Measurements from ENCODE around the gene PLA2G4A. TPM values are rescaled to one million over a fixed set of nuclear protein-coding genes. Genes with fewer than 3 reads are reported as not detected.

PLA2G4A gene
- total RNA-seq, 2 donors from 2014 or later, result 5.8 to 8.2 TPM

- H3K27me3 ChIP-seq, result no peaks in the 10 kb centered on the region
- TF ChIP-seq CTCF (IDR thresholded peaks at IDR 0.05), result no peak
- no peaks in the 10 kb centered on the region for H3K36me3 ChIP-seq
- no peak for DNase-seq (ENCODE audit: low spot score)
- H3K4me3 ChIP-seq, result no peak overlapping the region
- no peaks in the 10 kb centered on the region for H3K9me3 ChIP-seq
- no peak overlapping the region for H3K27ac ChIP-seq
- H3K4me1 ChIP-seq, result no peaks in the 10 kb centered on the region
Observed at GRCh38 chr1:186864296-186864695, 35.5 kb downstream of the PLA2G4A start.

- no peaks in the 10 kb centered on the region for H3K36me3 ChIP-seq
- no peak overlapping the region for H3K27ac ChIP-seq
- no peaks in the 10 kb centered on the region for H3K4me1 ChIP-seq
- no peaks in the 10 kb centered on the region for H3K9me3 ChIP-seq
- no peak overlapping the region for H3K4me3 ChIP-seq
- DNase-seq (ENCODE audit: low spot score), result no peak
- H3K27me3 ChIP-seq, result no peaks in the 10 kb centered on the region
- TF ChIP-seq CTCF (IDR thresholded peaks at IDR 0.05), result no peak
Observed at GRCh38 chr1:186865253-186865652, 36.5 kb downstream of the PLA2G4A start.

GRCh38 chr1:186865857-186866256, 37.1 kb downstream of the PLA2G4A start:
- H3K36me3 ChIP-seq, result no peaks in the 10 kb centered on the region
- H3K9me3 ChIP-seq, result no peaks in the 10 kb centered on the region
- no peaks in the 10 kb centered on the region for H3K27me3 ChIP-seq
- H3K4me3 ChIP-seq, result no peak overlapping the region
- no peak for DNase-seq (ENCODE audit: low spot score)
- H3K4me1 ChIP-seq, result no peaks in the 10 kb centered on the region
- no peak for TF ChIP-seq CTCF (IDR thresholded peaks at IDR 0.05)
- no peak overlapping the region for H3K27ac ChIP-seq

- no peaks in the 10 kb centered on the region for H3K27me3 ChIP-seq
Observed at GRCh38 chr1:186869526-186870228, 40.9 kb downstream of the PLA2G4A start.

GRCh38 chr1:186871784-186872183, 43.0 kb downstream of the PLA2G4A start:
- Histone ChIP-seq H3K36me3 (no peaks in the 10 kb centered on the region), H3K27ac (no peak overlapping the region), H3K27me3 (no peaks in the 10 kb centered on the region), H3K4me3 (no peak overlapping the region), H3K4me1 (no peaks in the 10 kb centered on the region), H3K9me3 (no peaks in the 10 kb centered on the region)
- TF ChIP-seq CTCF (IDR thresholded peaks at IDR 0.05), result no peak
- no peak for DNase-seq (ENCODE audit: low spot score)

More at GRCh38 chr1:186869526-186870228, 40.9 kb downstream of the PLA2G4A start:
- no peak for TF ChIP-seq CTCF (IDR thresholded peaks at IDR 0.05)
- Histone ChIP-seq H3K27ac (no peak overlapping the region), H3K9me3 (no peaks in the 10 kb centered on the region), H3K4me3 (no peak overlapping the region), H3K4me1 (no peaks in the 10 kb centered on the region), H3K36me3 (no peaks in the 10 kb centered on the region)
- DNase-seq (ENCODE audit: low spot score), result no peak

- no peaks in the 10 kb centered on the region for H3K36me3 ChIP-seq
- no peak for TF ChIP-seq CTCF (IDR thresholded peaks at IDR 0.05)
Observed at GRCh38 chr1:186872291-186872690, 43.5 kb downstream of the PLA2G4A start.

More at GRCh38 chr1:186872291-186872690, 43.5 kb downstream of the PLA2G4A start:
- H3K4me3 ChIP-seq, result no peak overlapping the region
- H3K9me3 ChIP-seq, result no peaks in the 10 kb centered on the region
- no peaks in the 10 kb centered on the region for H3K27me3 ChIP-seq
- DNase-seq (ENCODE audit: low spot score), result no peak
- H3K4me1 ChIP-seq, result no peaks in the 10 kb centered on the region
- no peak overlapping the region for H3K27ac ChIP-seq
